HAP-1 (cell line): ENCODE measurements around the gene SELE.
"Not testable (repeated sequence)": the region's sequence is repeated elsewhere in the genome, so short reads cannot be mapped to it uniquely, and the experiment has no call there.

Experiments
- DNase-seq, 2 experiments: peaks; one replicate each; pipeline ENCODE4 v3.0.0-alpha.2; 2016 to 2020; ENCODE audit warnings: low spot score in 2 of 2
- H3K27me3 ChIP-seq: fragments of 250-450 bp; sonication (Bioruptor Pico); 2 replicates; pipeline ENCODE4 v1.5.1; 2020; ENCODE audit warnings: low read depth, mild to moderate bottlenecking, moderate library complexity
- H3K36me3 ChIP-seq: fragments of 250-450 bp; sonication (Bioruptor Pico); replicated peaks from 2 replicates; pipeline ENCODE4 v1.5.1; 2020; ENCODE audit warnings: mild to moderate bottlenecking
- H3K4me1 ChIP-seq: fragments of 250-450 bp; sonication (Bioruptor Pico); 2 replicates; pipeline ENCODE4 v1.5.1; 2020; ENCODE audit warnings: mild to moderate bottlenecking
- H3K4me3 ChIP-seq: fragments of 250-450 bp; sonication (Bioruptor Pico); 2 replicates; pipeline ENCODE4 v1.5.1; 2020; ENCODE audit warnings: mild to moderate bottlenecking, moderate library complexity
- H3K9me3 ChIP-seq: fragments of 250-450 bp; sonication (Bioruptor Pico); 2 replicates; pipeline ENCODE4 v1.5.1; 2020; ENCODE audit warnings: mild to moderate bottlenecking, moderate library complexity
- in situ Hi-C: fragments of 300-500 bp; cut with MboI; formaldehyde crosslinking; loops from 3 replicates; pipeline ENCODE4 v1.14.3; 2020; ENCODE audit warnings: low sequenced_read_pairs, inconsistent platforms, mixed read lengths

SELE gene

GRCh38 chr1:169741666-169742394, 8.0 kb upstream of the SELE start:
- in situ Hi-C loops, result no loop called here
- no peak for DNase-seq
- peaks cover 5% of the 10 kb centered on the region; the same call in 1 of the 2 replicates for H3K27me3 ChIP-seq
- no peaks in the 10 kb centered on the region for H3K4me1 ChIP-seq
- no peaks in the 10 kb centered on the region for H3K9me3 ChIP-seq
- H3K4me3 ChIP-seq, result no peak overlapping the region
- H3K36me3 ChIP-seq, result no peaks in the 10 kb centered on the region

DNA sequence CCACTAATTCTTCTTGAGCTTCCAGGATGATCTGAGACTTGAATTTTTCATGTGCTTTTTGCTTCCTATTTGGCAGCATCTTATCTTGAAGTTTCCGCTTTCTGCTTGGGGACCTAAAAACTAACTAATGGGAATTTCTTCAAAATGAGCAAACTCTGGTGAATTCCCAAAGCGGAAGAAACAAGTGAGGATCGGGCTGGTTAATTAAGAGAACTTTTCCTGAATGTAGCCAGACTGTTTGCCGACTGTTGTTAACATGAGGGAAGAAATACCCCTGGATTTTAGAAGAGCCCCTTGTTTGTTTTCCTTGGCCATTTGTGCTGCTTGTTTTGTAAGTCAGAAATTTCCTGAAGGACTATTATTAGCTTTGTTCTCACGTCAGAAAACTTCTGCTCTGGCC, 6.1 kb upstream of the SELE start:
- in situ Hi-C loops, result no loop called here
- Histone ChIP-seq H3K27me3 (peaks cover 5% of the 10 kb centered on the region; the same call in 1 of the 2 replicates), H3K4me1 (no peaks in the 10 kb centered on the region), H3K9me3 (no peaks in the 10 kb centered on the region), H3K4me3 (no peak overlapping the region), H3K36me3 (no peaks in the 10 kb centered on the region)
- DNase-seq, result no peak

DNA sequence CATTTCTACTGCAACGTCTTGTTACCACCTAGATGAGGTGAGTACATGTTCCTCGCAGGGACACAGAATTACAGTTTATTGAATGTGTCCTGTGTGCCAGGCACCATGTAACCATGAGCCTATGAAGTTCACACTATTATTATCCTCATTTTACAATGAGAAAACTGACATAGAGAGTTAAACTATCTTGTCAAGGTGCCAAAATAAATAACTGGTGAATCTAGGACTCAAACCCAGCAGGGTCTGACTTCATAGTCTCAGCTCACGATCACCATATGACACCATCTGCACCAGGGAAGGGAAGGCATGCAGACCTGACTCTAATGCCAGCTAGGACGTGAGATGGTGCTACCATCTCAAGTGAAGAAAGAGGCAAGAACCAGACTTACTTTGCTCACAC, 2.4 kb downstream of the SELE start:
- in situ Hi-C loops, result no loop called here
- DNase-seq, result no peak
- no peaks in the 10 kb centered on the region for H3K9me3 ChIP-seq
- no peak overlapping the region for H3K4me3 ChIP-seq
- no peaks in the 10 kb centered on the region for H3K36me3 ChIP-seq
- 0 out of 2 replicates have a peak, but pooled peaks cover 2% of the 10 kb centered on the region for H3K27me3 ChIP-seq
- H3K4me1 ChIP-seq, result no peaks in the 10 kb centered on the region

DNA sequence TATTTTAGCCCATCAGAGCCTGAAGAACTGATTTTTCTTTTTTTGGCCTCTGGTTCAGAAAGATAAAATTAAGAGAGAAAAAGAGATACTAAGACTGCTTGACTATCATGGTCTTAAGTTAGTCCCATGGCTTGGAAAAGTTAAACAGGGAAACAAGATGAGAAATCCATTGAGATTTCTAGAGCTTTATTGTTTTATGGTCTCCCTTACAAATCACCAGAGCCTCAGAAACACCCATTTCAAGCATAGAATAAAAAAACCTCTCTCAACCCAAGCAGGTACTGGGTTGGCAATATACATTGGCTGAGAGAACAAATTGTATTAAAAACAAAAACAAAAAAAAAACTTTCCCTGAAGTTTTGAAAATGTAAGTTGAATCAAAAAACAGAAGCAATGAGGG, 3.9 kb downstream of the SELE start:
- Histone ChIP-seq H3K27me3 (0 out of 2 replicates have a peak, but pooled peaks cover 2% of the 10 kb centered on the region), H3K4me1 (no peaks in the 10 kb centered on the region), H3K36me3 (no peaks in the 10 kb centered on the region), H3K9me3 (no peaks in the 10 kb centered on the region), H3K4me3 (no peak overlapping the region)
- in situ Hi-C loops, result no loop called here
- DNase-seq, result no peak

GRCh38 chr1:169727307-169727706, 6.6 kb downstream of the SELE start:
- in situ Hi-C loops, result no loop called here
- no peak overlapping the region for H3K4me3 ChIP-seq

GRCh38 chr1:169726851-169727250, 7.0 kb downstream of the SELE start:
- Histone ChIP-seq H3K4me1 (no peaks in the 10 kb centered on the region), H3K4me3 (no peak overlapping the region), H3K36me3 (no peaks in the 10 kb centered on the region), H3K9me3 (no peaks in the 10 kb centered on the region), H3K27me3 (0 out of 2 replicates have a peak, but pooled peaks cover 2% of the 10 kb centered on the region)
- DNase-seq, result no peak
- in situ Hi-C loops, result no loop called here

More at GRCh38 chr1:169727307-169727706, 6.6 kb downstream of the SELE start:
- no peak for DNase-seq
- H3K4me1 ChIP-seq, result no peaks in the 10 kb centered on the region
- H3K36me3 ChIP-seq, result no peaks in the 10 kb centered on the region
- no peaks in the 10 kb centered on the region for H3K9me3 ChIP-seq
- H3K27me3 ChIP-seq, result 0 out of 2 replicates have a peak, but pooled peaks cover 2% of the 10 kb centered on the region

GRCh38 chr1:169725930-169726329, 7.9 kb downstream of the SELE start:
- Histone ChIP-seq H3K9me3 (no peaks in the 10 kb centered on the region), H3K27me3 (0 out of 2 replicates have a peak, but pooled peaks cover under 1% of the 10 kb centered on the region), H3K4me3 (no peak overlapping the region), H3K36me3 (no peaks in the 10 kb centered on the region), H3K4me1 (no peaks in the 10 kb centered on the region)
- DNase-seq, result no peak
- in situ Hi-C loops, result no loop called here

GRCh38 chr1:169724168-169724567, 9.7 kb downstream of the SELE start:
- in situ Hi-C loops, result no loop called here
- DNase-seq, result no peak

GRCh38 chr1:169723763-169724162, 10.1 kb downstream of the SELE start:
- no peak for DNase-seq
- in situ Hi-C loops, result no loop called here
- no peaks in the 10 kb centered on the region for H3K9me3 ChIP-seq
- H3K4me1 ChIP-seq, result no peaks in the 10 kb centered on the region
- no peaks in the 10 kb centered on the region for H3K27me3 ChIP-seq
- H3K4me3 ChIP-seq, result no peak overlapping the region
- H3K36me3 ChIP-seq, result no peaks in the 10 kb centered on the region

More at GRCh38 chr1:169724168-169724567, 9.7 kb downstream of the SELE start:
- Histone ChIP-seq H3K36me3 (no peaks in the 10 kb centered on the region), H3K27me3 (no peaks in the 10 kb centered on the region), H3K4me3 (no peak overlapping the region), H3K9me3 (no peaks in the 10 kb centered on the region), H3K4me1 (no peaks in the 10 kb centered on the region)

- Histone ChIP-seq H3K36me3 (no peaks in the 10 kb centered on the region), H3K9me3 (no peaks in the 10 kb centered on the region), H3K4me3 (no peak overlapping the region), H3K27me3 (no peaks in the 10 kb centered on the region), H3K4me1 (no peaks in the 10 kb centered on the region)
- in situ Hi-C loops, result no loop called here
- no peak for DNase-seq
Observed at GRCh38 chr1:169722779-169723178, 11.1 kb downstream of the SELE start.

GRCh38 chr1:169715100-169715499, 18.8 kb downstream of the SELE start:
- H3K4me1 ChIP-seq, H3K4me3 ChIP-seq, in situ Hi-C loops, H3K9me3 ChIP-seq, H3K27me3 ChIP-seq, H3K36me3 ChIP-seq, DNase-seq: not testable (repeated sequence)

- H3K27me3 ChIP-seq, H3K4me1 ChIP-seq, H3K4me3 ChIP-seq, DNase-seq, H3K36me3 ChIP-seq, in situ Hi-C loops, H3K9me3 ChIP-seq: not testable (repeated sequence)
Observed at GRCh38 chr1:169713090-169713489, 20.8 kb downstream of the SELE start.

DNA sequence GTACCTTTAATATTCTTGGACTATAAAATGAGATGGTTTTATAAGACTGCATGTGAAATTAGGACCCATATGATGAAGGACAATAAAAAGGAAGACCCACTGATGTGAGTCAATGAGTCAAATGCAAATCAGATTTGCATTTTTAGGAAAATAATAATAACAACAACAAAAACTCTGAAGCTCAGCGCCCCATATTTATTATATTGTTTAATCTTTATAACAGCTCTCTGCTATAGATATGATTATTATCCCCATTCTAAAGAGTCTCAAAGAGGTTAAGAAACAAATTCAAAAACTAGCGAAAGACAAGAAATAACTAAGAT, 21.6 kb downstream of the SELE start:
- no peaks in the 10 kb centered on the region for H3K9me3 ChIP-seq
- H3K4me1 ChIP-seq, result no peaks in the 10 kb centered on the region
- DNase-seq, result no peak
- H3K27me3 ChIP-seq, result peaks cover 2% of the 10 kb centered on the region; the same call in 1 of the 2 replicates
- H3K4me3 ChIP-seq, result no peak overlapping the region
- in situ Hi-C loops, result no loop called here
- no peaks in the 10 kb centered on the region for H3K36me3 ChIP-seq

GRCh38 chr1:169711469-169712308, 22.2 kb downstream of the SELE start, which contains the start of gene SELL:
Gene SELL, minus strand, starts transcription at chr1:169711620. Its CDS starts 122 bp downstream, at chr1:169711498.
- in situ Hi-C loops, result no loop called here
- peak within 1 kb of the TSS; percentile 6; the same call in 1 of the 2 replicates for H3K4me3 ChIP-seq
- no peaks in the 10 kb centered on the region for H3K36me3 ChIP-seq
- H3K9me3 ChIP-seq, result no peaks in the 10 kb centered on the region
- DNase-seq, result peak; percentile 61 to 74
- peaks cover 2% of the 10 kb centered on the region; the same call in 1 of the 2 replicates for H3K27me3 ChIP-seq
- H3K4me1 ChIP-seq, result no peaks in the 10 kb centered on the region
